Stimulated activated CD4-positive, alpha-beta T cell treated with anti-CD3 and anti-CD28 coated beads, Interleukin-1b, Interleukin-23, amount 100 ng/mL, for 1 hour (primary cell): ENCODE data around the gene SBF2.

Source experiments
- DNase-seq, 2 donors: peaks; one replicate each; pipeline ENCODE4 v3.0.0-alpha.2; 2020; ENCODE audit warnings: low read depth in 2 of 2

SBF2 gene

DNA sequence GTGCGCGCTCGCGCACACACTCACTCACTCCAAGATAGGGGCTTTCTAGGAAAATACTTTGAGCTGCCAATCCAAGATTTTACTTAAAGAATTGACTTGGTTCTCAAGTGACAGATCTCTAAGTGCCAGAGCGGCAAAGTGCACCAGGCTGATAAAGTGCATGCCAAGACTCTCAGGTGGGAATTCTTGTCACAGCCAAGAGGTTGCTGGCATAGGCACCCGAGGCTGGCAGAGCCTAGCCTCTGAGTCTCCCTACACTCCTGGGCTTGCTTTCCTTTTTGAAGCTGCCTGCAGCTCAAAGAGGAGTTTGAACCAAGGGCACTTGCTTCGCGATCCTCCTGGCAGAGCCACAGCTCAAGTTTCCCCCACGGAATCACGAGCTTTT lies 8.3 kb upstream of the SBF2 start:
- DNase-seq = no peak

DNA sequence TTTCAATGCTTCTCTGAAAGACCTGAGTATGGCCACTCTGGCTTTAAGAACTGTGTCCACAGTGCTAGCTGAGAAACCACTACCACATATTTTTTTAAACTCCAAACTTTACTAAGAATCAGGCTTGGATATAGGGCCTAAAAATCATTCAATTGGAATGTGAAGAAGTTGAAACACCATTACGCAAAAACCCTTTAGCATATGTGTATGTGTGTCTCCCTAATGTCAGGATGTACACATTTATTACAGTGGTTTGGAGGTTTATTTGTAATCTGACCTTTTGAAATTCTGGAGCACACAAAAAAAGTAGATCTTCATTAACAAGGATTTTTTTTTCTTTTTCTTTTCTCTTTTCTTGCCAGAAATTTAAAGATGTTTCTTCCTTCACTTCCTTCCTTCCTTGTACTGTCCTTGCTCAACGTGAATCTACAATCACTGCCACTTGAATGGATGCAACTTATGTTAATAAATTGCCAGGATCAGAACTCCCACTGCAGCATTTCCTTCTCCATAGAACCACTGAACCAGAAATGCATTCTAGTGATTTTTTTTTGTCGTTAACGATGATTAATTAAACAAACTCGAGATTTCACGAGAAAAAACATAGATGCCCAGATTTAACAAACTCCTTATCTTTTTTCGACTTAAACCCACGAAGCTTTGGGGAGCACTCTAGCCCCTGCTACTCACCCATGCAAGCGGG lies 7.8 kb upstream of the SBF2 start:
- DNase-seq = no peak

DNA sequence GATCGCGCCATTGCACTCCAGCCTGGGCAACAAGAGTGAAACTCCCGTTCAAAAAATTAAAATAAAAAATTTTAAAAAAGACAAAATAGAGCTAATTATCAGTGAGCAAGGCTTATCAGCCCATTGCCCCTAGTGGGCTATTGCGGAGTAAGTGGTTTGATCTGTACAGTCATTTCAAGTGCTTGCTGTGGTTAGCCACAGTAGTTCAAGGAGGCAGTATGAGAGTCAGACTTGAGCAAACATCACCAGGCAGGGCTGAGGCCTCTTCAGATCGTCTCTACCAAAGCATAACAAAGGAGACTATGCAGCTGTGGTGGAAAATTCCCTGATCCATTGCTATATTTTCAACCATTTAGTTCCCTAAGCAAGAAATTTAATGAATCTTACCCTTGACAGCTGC lies 4.3 kb upstream of the SBF2 start:
- no peak for DNase-seq

DNA sequence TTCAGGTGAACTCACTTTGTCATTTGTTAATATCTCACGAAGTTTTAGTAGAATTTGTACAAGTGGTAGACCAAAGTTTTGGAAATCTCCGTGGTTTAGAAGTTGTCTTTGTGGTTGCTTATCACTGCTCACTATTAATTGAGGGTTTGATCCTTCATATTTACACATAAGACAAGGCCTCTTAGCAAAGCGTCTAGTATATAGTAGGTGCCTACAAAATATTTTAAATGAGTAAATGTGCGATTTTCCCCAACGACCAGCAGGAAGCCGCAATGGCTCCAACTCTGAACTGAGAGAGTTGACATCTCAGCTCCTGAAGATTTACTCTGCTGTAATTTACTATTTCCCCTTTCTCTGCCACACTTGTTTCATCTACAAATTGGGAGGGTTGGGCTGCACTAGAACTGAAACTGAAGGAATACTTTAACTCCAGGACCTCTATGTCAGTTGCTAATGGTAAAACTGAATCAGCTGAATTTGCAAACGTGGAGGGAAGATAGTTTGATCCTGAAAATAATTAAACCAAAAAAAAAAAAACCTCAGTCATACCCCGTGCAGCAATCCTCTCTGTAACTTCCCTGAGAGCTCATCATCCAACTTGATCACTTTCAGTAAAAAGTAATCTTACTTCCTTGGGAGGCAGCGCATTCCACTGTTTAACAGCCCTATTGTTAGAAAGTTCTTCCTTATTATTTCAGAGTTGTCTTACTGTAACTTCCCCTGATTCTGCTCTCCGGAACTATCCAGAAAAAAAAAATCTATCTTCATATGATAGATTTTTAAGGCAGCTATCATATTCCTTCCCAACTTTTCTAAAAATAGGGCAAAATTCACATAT lies 1.3 kb upstream of the SBF2 start:
- no peak for DNase-seq

DNA sequence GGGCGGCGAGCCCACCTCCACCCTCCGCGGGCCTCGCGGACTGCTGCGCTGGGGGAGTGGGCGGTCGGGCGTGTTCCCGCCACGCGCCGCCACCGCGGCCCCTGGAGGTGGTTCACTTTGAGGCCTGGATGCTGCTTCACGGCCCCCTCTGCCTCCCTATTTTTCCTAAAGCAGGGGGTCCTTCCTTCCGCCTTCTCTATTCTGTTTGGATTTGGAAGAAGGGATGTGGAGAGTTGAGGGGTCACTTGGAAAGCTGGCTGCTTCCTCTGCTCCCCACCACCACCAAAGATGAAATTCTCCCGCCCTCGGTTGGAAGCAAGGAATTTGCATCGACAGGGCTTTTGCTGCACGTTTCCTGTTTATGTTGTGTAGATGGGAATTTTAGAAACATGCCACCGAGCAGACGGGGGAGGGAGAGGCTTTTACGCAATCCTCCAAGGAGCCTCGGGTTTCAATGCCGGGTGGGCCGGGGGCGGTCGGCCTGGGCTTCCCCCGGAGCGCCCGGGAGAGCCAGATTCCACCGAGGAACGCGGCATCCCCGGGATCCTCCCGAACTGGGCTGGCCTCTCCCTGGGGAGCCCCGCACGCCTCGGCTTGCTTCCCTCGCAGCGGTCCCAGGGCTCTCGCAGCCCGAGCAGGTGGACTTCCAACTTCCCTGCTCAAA lies 403 bp upstream of the SBF2 start:
- DNase-seq = no peak

DNA sequence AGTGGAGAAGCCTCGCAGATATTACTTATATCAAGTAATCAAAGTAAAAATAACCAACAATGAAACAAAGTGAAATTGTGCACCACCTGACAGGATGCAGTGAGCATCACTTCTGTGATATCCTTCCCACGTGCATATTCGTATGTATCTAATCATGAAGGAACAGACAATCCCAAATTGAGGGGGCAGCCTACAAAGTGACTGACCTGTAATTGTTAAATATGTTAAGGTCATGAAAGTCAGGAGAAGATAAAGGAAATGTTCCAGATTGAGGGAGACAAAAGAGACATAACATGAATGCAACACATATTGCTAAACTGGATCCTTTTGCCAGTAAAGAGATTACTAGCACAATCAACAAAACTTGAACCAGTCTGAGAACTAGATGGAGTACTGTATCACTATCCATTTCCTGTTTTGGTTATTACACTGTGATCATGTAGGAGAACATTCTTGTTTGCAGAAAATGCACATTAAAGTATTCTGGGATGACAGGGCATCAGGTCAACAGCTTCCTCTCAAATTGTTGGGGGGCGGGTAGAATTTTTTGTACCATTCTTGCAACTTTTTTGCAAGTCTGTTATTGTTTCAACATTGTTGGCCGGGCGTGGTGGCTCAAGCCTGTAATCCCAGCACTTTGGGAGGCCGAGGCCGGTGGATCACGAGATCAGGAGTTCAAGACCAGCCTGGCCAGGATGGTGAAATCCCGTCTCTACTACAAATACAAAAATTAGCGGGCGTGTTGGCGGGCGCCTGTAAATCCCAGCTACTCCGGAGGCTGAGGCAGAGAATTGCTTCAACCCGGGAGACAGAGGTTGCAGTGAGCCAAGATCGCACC lies 2.0 kb downstream of the SBF2 start:
- DNase-seq = no peak

DNA sequence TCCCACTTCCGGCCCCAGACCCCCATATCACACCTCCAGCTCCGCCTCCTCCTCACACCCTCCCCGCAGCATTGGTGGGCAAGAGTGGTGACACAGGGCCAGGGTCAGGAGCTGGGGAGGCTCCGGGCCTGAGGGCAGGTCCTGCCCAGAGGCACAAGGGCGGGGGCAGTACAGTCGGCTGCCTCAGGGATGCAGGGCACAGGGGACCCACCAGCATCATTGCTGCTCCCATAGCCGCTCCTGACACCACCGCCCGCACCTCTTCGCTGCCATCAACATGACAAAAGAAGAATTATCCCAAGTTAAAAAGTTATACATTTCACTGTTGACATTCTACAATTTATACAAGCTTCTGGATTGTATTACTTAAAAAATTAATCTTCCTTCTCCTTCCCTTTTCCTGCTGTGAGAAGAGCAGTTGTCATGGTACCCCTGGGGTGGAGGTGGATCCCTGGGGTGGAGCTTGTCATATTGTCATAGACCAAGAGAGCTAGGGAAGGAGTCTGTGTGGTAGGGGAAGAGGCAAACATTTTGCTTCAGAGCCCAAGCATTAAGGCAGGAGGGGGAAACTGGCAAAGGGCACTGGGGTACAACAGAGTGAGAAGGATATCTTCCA lies 4.1 kb downstream of the SBF2 start:
- DNase-seq = no peak

DNA sequence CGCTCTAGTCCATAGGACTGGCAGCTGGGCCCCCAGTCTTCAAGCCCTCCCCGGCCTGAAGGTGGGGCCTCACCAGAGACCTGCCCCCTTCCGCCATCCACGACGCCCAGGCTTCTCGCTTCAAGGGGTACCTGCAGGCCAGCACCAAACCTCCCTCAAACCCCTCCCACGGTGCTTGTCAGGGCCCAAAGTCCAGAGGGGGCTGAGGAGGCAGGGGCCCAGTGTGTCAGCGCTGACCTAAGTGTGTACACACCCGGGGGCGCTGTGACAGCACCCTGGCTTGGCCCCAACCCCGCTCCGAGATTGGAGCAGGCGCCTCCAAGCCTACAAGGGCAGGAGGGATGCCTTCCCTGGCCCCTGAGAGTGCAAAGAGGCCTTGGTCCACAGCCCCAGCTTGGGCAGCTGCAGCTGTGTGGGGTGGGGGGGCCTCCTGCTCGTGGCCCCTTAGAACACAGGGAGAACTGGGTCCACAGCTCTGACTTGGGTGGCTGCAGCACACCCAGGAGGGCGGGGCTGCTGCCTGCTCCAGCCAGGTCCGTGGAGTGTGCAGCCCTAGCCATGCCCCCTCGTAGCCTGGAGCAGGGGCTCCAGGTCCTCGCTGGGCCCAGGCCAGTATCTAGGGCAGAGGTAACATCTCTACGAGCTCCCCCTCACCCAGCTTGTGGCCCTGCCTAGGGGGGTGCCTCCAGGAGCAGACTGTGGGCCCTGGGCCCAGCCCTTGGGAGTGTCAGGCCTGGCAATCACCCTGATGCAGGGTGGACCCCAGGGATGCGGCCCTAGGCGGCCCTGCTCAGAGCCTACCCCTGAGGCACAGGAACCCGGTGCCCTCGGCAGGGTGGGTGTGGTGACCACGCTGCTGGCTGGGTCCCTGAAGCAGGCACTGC lies 4.9 kb downstream of the SBF2 start:
- DNase-seq = no peak

DNA sequence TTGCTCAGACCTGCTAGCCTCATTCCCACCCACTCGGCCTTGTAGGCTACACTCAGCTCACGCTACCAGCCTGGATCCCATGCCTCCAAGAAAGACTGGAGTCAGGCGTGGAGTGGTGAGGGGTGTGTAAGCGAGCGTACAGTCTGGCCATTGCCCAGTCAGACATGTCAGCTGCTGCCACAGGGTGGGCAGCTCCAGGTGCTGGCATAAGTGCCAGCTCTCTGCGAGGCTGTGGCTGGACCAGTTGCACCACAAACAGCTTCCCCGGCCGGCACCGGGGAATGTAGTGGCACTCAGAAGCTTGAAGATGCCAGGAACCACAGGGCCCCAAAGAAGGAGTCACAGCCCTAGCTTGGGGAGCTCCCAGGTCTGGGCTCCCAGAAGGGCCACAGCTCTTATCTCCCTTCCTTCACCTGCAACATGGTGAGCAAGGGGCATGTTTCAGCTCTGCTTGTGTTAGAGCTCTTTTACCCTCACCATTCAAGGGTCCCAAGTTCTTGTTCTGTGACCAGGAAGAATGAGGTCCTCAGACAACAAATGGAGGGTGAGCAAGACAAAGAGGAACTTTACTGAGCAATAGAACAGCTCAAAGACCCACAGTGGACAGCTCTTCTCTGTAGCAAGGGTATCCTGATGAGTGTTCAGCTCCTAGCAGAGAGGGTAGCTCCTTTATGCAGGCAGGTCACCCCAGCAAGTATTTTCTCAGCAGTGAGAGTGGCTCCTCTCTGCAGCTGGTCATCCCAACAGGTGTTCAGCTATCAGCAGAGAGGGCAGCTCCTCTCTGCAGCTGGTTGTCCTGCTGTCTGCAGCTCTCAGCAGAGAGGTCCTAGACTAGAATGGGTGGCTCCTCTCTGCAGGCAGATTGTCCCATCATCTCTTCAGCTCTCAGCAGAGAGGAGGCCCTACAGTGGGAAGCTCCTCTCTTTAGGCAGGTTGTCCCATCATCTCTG lies 6.0 kb downstream of the SBF2 start:
- DNase-seq = no peak

DNA sequence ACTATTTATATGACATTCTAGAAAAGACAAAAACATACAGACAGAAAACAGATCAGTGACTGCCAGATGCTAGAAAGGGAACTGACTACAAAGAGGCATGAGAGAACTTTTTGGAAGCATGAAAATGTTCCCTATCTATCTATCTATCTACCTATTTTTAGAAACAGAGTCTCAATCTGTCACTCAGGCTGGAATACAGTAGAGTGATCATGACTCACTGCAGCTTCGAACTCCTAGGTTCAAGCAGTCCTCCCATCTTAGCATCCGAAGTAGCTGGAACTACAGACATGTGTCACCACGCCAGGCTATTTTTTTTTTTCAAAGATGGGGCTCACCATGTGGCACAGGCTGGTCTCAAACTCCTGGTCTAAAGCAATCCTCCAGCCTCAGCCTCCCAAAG lies 6.9 kb downstream of the SBF2 start:
- DNase-seq = no peak

DNA sequence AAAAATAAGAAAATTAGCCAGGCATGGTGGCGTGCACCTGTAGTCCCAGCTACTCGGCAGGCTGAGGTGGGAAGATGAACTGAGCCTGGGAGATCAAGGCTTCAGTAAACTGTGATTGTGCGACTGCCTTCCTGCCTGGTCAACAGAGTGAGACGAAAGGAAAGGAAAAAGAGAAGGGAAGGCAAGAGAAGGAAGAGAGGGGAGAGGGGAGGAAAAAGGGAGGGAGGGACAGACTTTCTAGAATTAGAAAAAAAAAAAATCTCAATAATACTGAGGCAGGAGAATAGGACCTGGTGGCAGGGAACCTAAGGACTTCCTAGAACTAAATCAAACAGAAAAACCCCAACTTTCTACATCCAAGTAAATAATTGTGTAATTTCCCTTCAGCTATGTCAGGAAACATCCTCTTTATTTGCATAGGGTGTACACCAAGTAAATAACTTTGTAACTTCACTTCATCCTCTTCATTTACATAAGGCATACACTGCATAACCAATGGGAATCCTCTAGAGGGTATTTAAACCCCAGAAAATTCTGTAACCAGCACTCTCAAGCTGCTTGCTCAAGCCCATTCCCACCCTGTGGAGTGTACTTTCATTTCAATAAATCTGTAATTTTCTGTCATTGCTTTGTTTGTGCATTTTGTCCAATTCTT lies 8.7 kb downstream of the SBF2 start:
- no peak for DNase-seq

DNA sequence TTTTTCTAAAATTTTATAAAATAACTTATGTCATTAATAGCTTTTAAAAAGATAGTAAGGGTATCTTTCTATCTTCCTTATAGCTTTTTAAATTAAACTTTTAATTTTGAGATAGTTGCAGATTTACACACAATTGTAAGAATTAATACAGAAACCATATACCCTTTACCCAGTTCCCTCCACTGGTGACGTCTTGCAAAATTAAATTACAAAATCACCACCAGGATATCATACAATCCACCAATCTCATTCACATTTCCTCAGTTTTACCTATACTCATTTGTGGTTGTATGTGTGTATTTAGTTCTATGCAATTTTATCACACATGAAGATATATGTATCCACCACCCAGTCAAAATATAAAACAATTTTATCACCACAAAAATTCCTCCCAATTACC lies 10.0 kb downstream of the SBF2 start:
- no peak for DNase-seq

DNA sequence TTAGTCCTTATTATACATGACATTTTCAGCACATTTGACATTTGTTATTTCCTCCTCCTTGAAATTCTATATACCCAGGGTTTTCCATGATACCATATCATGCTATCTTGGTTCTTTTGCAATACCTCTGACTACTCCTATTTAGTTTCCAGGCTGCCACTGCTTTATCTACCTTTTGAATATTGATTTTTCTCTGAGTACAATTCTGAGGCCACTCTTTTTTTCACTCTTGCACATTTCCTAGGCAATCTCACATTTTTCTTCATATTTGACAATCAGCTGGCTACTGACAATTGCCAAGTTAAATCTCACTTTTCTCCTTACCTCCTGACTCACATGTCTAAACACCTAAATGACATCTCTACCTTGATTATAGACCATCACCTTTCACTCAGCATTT lies 11.9 kb downstream of the SBF2 start:
- no peak for DNase-seq

DNA sequence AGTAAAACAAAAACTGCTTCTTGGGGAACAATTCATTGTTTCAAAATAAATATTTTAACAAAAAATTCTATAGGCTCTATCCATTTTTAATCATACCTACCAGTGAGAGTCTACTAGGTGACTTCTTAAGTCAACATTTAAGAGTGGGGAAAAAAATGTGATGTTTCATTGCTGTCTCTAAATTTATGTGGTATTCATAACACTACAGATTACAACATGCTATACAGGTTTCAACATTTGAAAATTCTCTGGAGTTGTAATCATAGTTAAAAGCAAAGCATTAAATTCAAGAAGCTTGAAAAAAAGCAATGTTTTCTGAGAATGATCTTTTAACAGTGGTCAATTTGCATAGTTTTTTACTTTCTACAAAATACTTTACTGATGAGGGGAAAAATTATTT lies 18.3 kb downstream of the SBF2 start:
- no peak for DNase-seq

DNA sequence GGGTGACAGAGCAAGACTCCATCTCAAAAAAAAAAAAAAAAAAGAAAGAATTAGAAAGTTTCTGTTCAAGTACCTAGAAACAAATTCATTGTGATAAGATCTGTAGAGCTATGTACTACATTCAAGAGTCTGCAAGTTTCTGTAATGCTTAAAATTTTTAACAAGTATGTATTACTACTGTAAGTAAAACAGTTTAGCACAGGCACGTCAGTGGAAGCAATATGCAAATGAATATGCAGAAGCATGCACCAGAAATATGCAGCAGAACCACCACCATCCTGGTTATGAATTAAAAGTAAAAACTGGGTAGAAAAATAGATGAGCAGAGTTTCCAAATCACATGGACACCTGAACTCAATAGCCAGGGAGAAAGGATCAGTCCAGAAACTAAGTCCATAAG lies 19.3 kb downstream of the SBF2 start:
- no peak for DNase-seq

DNA sequence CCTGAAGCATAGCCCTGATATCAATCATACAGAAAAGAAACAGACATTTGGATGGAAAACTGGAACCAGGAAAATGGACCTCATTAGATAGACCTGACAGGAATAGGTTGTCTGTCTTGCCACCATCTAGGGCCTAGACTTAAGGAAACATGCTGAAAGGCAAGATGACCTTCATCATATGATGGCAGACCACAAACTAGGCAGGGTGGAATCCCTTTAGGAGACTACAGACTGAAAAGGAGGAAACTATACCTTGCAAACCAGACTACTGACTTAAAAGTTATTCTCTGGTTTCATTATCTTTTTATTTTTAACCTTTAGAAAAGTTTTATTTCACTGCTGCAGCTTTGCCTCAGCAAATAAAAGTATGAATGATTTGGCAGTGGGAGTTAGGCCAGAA lies 20.3 kb downstream of the SBF2 start:
- DNase-seq = no peak

DNA sequence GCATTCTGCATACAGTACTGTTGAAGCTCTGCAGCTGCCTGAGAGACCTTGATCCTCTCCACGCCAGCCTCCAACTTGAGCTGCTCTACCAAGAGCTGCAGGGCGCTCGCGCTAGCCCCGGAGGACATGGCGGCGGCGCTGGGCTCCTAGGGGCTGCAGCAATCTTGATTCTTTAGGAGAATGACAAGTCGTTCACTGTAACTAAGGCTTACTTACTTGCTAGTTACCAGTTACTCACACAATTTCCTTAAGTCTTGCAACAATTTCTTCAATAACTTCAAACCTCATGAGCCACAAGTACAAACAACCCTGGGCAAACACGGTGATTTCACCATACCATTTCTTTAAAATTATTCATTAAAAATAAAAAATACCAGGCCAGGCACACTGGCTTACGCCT lies 21.9 kb downstream of the SBF2 start:
- no peak for DNase-seq

DNA sequence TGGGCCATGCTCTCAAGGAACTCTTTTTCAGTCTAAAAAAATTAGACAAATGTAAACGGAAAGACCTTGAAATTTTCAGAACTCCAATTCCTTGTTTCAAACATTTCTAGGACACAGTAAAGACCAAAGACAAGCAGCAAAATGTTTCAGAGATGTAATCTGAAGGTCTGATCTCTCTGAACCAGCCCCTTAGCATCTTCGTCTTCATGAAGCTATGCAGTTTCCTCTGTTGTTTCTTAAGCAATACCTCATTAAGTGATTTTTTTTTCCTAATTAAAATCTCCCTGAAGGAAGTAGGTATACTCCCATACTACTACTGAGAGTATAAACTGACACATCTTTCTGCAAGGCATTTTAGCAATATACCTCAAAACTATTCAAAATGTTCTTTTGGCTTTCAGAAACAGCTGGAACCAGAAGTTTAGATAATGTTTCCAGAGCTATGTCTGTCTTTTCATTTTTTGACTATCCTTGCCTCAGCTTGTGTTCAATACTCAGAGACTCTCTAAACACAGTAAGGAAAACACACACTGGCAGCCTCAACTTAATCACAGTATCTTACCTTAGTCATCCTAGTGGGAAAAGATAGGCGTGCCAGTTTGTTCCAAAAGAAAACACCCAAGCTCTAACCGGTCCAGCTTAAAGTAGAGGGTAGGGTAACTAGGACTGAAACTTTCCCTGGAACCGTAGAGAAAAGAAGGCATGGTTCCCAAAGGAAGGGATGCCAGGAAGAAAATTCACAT lies 25.1 kb downstream of the SBF2 start:
- no peak for DNase-seq
